SK-N-SH treated with all-trans-retinoic acid at 6 μM for 48 hours (cell line): Measurements from ENCODE around the gene SYNE1.

Experiments used
- ATAC-seq: fragments of 200-7000 bp; cut with Tn5 transposase; 3 replicates; pipeline ENCODE4 v1.9.1; 2020; ENCODE audit warnings: mild to moderate bottlenecking, moderate library complexity
- ARNTL ChIP-seq: fragments of 450-650 bp; formaldehyde crosslinking; IDR thresholded peaks from 2 replicates; pipeline ENCODE4 v1.5.0; 2020; ENCODE audit warnings: low read depth, mild to moderate bottlenecking, moderate library complexity, borderline replicate concordance
- BACH2 ChIP-seq: fragments of 250-450 bp; sonication (Bioruptor Pico); IDR thresholded peaks from 2 replicates; pipeline ENCODE4 v1.9.0; 2021; ENCODE audit warnings: mild to moderate bottlenecking, borderline replicate concordance
- CREB5 ChIP-seq: fragments of 250-450 bp; sonication (Bioruptor Pico); IDR thresholded peaks from 2 replicates; pipeline ENCODE4 v1.5.1; 2020; ENCODE audit warnings: low read depth, mild to moderate bottlenecking, moderate library complexity
- CSDC2 ChIP-seq: fragments of 250-450 bp; sonication (Bioruptor Pico); IDR thresholded peaks from 2 replicates; pipeline ENCODE4 v1.5.0; 2020; ENCODE audit warnings: mild to moderate bottlenecking, moderate library complexity
- CSRNP3 ChIP-seq: fragments of 250-450 bp; sonication (Bioruptor Pico); IDR thresholded peaks from 2 replicates; pipeline ENCODE4 v1.5.1; 2021; ENCODE audit warnings: mild to moderate bottlenecking, moderate library complexity
- ESRRG ChIP-seq: fragments of 250-450 bp; sonication (Bioruptor Pico); IDR thresholded peaks from 2 replicates; pipeline ENCODE4 v1.6.1; 2021; ENCODE audit warnings: mild to moderate bottlenecking
- GLIS3 ChIP-seq: fragments of 250-450 bp; sonication (Bioruptor Pico); IDR thresholded peaks from 2 replicates; pipeline ENCODE4 v1.5.0; 2020; ENCODE audit warnings: mild to moderate bottlenecking, moderate library complexity
- ISL1 ChIP-seq: fragments of 250-450 bp; sonication (Bioruptor Pico); IDR thresholded peaks from 2 replicates; pipeline ENCODE4 v2.1.2; 2022; ENCODE audit warnings: mild to moderate bottlenecking, moderate library complexity
- OSR1 ChIP-seq: fragments of 250-450 bp; sonication (Bioruptor Pico); IDR thresholded peaks from 2 replicates; pipeline ENCODE4 v1.8.0; 2022; ENCODE audit warnings: moderate library complexity, mild to moderate bottlenecking, inconsistent platforms
- PPARA ChIP-seq: fragments of 250-450 bp; sonication (Bioruptor Pico); IDR thresholded peaks from 2 replicates; pipeline ENCODE4 v1.5.0; 2020; ENCODE audit warnings: mild to moderate bottlenecking, borderline replicate concordance
- RARB ChIP-seq: fragments of 250-450 bp; sonication (Bioruptor Pico); IDR thresholded peaks from 2 replicates; pipeline ENCODE4 v1.8.0; 2021; ENCODE audit warnings: mild to moderate bottlenecking, moderate library complexity
- SNAI2 ChIP-seq: fragments of 250-450 bp; sonication (Bioruptor Pico); IDR thresholded peaks from 2 replicates; pipeline ENCODE4 v1.5.0; 2020; ENCODE audit warnings: mild to moderate bottlenecking, moderate library complexity
- TCF4 ChIP-seq: fragments of 250-450 bp; sonication (Bioruptor Pico); IDR thresholded peaks from 2 replicates; pipeline ENCODE4 v1.8.0; 2021; ENCODE audit warnings: mild to moderate bottlenecking, moderate library complexity, borderline replicate concordance
- TOX ChIP-seq: fragments of 250-450 bp; sonication (Bioruptor Pico); IDR thresholded peaks from 2 replicates; pipeline ENCODE4 v1.8.0; 2021; ENCODE audit warnings: mild to moderate bottlenecking, moderate library complexity, borderline replicate concordance
- ZC3H10 ChIP-seq: fragments of 250-450 bp; sonication (Bioruptor Pico); IDR thresholded peaks from 2 replicates; pipeline ENCODE4 v1.5.1; 2021; ENCODE audit warnings: mild to moderate bottlenecking, moderate library complexity
- ZFP3 ChIP-seq: fragments of 250-450 bp; sonication (Bioruptor Pico); IDR thresholded peaks from 2 replicates; pipeline ENCODE4 v1.5.0; 2020; ENCODE audit warnings: mild to moderate bottlenecking, moderate library complexity
- ZFP30 ChIP-seq: fragments of 450-650 bp; formaldehyde crosslinking; IDR thresholded peaks from 2 replicates; pipeline ENCODE4 v1.5.0; 2022; ENCODE audit warnings: mild to moderate bottlenecking, moderate library complexity
- ZNF70 ChIP-seq: fragments of 450-650 bp; formaldehyde crosslinking; IDR thresholded peaks from 2 replicates; pipeline ENCODE4 v1.5.0; 2020; ENCODE audit warnings: mild to moderate bottlenecking, moderate library complexity
- ZNF8 ChIP-seq: fragments of 450-650 bp; formaldehyde crosslinking; IDR thresholded peaks from 2 replicates; pipeline ENCODE4 v1.5.0; 2020; ENCODE audit warnings: mild to moderate bottlenecking, moderate library complexity
- TF ChIP-seq, protein P1 (sequence below): fragments of 250-450 bp; sonication (Bioruptor Pico); IDR thresholded peaks from 2 replicates; pipeline ENCODE4 v1.8.0; 2021; ENCODE audit warnings: low read depth, mild to moderate bottlenecking, moderate library complexity, borderline replicate concordance
- TF ChIP-seq, protein P2 (sequence below): fragments of 250-450 bp; sonication (Bioruptor Pico); IDR thresholded peaks from 2 replicates; pipeline ENCODE4 v1.5.0; 2020; ENCODE audit warnings: mild to moderate bottlenecking, moderate library complexity

Gene SYNE1

GRCh38 chr6:152680879-152681517, 43.8 kb upstream of the SYNE1 start:
- no peak for TF ChIP-seq OSR1 (CRISPR knock-in tag)
- TF ChIP-seq CSDC2 (CRISPR knock-in tag) = no peak
- TF ChIP-seq SNAI2 (CRISPR knock-in tag) = no peak
- no peak for TF ChIP-seq ZFP30
- TF ChIP-seq GLIS3 (CRISPR knock-in tag) = no peak
- TF ChIP-seq BACH2 = no peak
- TF ChIP-seq, protein P1, sequence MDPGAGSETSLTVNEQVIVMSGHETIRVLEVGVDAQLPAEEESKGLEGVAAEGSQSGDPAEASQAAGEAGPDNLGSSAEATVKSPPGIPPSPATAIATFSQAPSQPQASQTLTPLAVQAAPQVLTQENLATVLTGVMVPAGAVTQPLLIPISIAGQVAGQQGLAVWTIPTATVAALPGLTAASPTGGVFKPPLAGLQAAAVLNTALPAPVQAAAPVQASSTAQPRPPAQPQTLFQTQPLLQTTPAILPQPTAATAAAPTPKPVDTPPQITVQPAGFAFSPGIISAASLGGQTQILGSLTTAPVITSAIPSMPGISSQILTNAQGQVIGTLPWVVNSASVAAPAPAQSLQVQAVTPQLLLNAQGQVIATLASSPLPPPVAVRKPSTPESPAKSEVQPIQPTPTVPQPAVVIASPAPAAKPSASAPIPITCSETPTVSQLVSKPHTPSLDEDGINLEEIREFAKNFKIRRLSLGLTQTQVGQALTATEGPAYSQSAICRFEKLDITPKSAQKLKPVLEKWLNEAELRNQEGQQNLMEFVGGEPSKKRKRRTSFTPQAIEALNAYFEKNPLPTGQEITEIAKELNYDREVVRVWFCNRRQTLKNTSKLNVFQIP (CRISPR knock-in tag) = no peak
- TF ChIP-seq ARNTL = no peak
- TF ChIP-seq ZFP3 = no peak
- TF ChIP-seq CREB5 (CRISPR knock-in tag) = no peak
- TF ChIP-seq, protein P2, sequence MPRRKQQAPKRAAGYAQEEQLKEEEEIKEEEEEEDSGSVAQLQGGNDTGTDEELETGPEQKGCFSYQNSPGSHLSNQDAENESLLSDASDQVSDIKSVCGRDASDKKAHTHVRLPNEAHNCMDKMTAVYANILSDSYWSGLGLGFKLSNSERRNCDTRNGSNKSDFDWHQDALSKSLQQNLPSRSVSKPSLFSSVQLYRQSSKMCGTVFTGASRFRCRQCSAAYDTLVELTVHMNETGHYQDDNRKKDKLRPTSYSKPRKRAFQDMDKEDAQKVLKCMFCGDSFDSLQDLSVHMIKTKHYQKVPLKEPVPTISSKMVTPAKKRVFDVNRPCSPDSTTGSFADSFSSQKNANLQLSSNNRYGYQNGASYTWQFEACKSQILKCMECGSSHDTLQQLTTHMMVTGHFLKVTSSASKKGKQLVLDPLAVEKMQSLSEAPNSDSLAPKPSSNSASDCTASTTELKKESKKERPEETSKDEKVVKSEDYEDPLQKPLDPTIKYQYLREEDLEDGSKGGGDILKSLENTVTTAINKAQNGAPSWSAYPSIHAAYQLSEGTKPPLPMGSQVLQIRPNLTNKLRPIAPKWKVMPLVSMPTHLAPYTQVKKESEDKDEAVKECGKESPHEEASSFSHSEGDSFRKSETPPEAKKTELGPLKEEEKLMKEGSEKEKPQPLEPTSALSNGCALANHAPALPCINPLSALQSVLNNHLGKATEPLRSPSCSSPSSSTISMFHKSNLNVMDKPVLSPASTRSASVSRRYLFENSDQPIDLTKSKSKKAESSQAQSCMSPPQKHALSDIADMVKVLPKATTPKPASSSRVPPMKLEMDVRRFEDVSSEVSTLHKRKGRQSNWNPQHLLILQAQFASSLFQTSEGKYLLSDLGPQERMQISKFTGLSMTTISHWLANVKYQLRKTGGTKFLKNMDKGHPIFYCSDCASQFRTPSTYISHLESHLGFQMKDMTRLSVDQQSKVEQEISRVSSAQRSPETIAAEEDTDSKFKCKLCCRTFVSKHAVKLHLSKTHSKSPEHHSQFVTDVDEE = no peak

GRCh38 chr6:152680151-152680550, 43.0 kb upstream of the SYNE1 start:
- TF ChIP-seq GLIS3 (CRISPR knock-in tag) (no peak), TCF4 (CRISPR knock-in tag) (no peak), ZFP30 (no peak), ZNF70 (CRISPR knock-in tag) (no peak), RARB (no peak), CREB5 (CRISPR knock-in tag) (no peak), CSDC2 (CRISPR knock-in tag) (no peak), ISL1 (CRISPR knock-in tag) (no peak), SNAI2 (CRISPR knock-in tag) (no peak), OSR1 (CRISPR knock-in tag) (no peak), ZFP3 (no peak), ESRRG (CRISPR knock-in tag) (no peak), PPARA (CRISPR knock-in tag) (no peak), BACH2 (no peak), ZNF8 (CRISPR knock-in tag) (no peak), TOX (CRISPR knock-in tag) (no peak), ZC3H10 (no peak), CSRNP3 (CRISPR knock-in tag) (no peak)
- TF ChIP-seq, protein P2 = no peak
- TF ChIP-seq, protein P1 (CRISPR knock-in tag) = no peak
- no peak for ATAC-seq

More at GRCh38 chr6:152680879-152681517, 43.8 kb upstream of the SYNE1 start:
- ATAC-seq = no peak
